ENCODE measurements around the gene POLD2.

- no peak for TF ChIP-seq POLR2A (IDR thresholded peaks at IDR 0.05)
- no peak for TF ChIP-seq CTCF (IDR thresholded peaks at IDR 0.05)
Measured at GRCh38 chr7:44156453-44157010, 33.2 kb upstream of the POLD2 start.
